Esophagus muscularis mucosa (tissue), 3 donors: ENCODE measurements around the gene MXRA8.

Experiments used
- POLR2A ChIP-seq: fragments of 450-650 bp; IDR thresholded peaks from one replicate; pipeline ENCODE4 v1.6.1; 2017; ENCODE audit warnings: antibody characterized with exemption, moderate library complexity, mild to moderate bottlenecking, low read depth
- POLR2AphosphoS5 ChIP-seq, 2 donors: sonication (generic); formaldehyde crosslinking; IDR thresholded peaks; one replicate each; pipeline ENCODE4 v1.6.1; 2017; ENCODE audit warnings: antibody characterized with exemption in 2 of 2
- TF ChIP-seq, protein P1 (sequence below), 3 experiments: fragments of 200-600 bp in 2 of 3; fragments of 450-650 bp in 1 of 3; sonication (generic) in 2 of 3; IDR thresholded peaks; one replicate each; pipeline ENCODE4 v1.5.1; 2017 to 2019; ENCODE audit warnings: antibody characterized with exemption in 3 of 3, mild to moderate bottlenecking in 2 of 3, moderate library complexity in 1 of 3

DNA sequence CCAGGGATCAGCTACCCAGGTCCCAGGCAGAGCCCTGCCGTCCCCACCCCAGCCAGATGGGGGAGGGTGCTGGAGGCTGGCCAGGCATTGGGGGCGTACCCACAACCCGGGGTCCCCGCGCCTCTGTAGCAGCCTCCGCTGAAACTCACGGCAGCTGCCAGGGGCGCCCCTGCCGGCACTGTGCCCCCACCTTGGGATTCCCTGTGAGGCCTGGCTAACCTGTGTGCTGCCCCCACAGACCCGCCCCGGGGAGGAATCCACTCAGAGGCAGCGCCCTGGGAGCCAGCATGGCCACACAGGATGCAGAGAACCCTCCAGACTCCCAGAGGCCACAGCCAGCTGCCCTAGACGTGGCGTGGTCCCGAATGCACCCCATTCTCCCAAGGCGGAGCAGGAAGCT is 13.0 kb downstream of the MXRA8 start:
- TF ChIP-seq POLR2A = no peak
- TF ChIP-seq, protein P1, sequence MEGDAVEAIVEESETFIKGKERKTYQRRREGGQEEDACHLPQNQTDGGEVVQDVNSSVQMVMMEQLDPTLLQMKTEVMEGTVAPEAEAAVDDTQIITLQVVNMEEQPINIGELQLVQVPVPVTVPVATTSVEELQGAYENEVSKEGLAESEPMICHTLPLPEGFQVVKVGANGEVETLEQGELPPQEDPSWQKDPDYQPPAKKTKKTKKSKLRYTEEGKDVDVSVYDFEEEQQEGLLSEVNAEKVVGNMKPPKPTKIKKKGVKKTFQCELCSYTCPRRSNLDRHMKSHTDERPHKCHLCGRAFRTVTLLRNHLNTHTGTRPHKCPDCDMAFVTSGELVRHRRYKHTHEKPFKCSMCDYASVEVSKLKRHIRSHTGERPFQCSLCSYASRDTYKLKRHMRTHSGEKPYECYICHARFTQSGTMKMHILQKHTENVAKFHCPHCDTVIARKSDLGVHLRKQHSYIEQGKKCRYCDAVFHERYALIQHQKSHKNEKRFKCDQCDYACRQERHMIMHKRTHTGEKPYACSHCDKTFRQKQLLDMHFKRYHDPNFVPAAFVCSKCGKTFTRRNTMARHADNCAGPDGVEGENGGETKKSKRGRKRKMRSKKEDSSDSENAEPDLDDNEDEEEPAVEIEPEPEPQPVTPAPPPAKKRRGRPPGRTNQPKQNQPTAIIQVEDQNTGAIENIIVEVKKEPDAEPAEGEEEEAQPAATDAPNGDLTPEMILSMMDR (IDR thresholded peaks at IDR 0.05) = no peak
- TF ChIP-seq POLR2AphosphoS5 (IDR thresholded peaks at IDR 0.05) = no peak
